ENCODE measurements around the gene SLC25A19.
"Not testable (repeated sequence)": the region's sequence is repeated elsewhere in the genome, so short reads cannot be mapped to it uniquely, and the experiment has no call there.

Gene SLC25A19

DNA sequence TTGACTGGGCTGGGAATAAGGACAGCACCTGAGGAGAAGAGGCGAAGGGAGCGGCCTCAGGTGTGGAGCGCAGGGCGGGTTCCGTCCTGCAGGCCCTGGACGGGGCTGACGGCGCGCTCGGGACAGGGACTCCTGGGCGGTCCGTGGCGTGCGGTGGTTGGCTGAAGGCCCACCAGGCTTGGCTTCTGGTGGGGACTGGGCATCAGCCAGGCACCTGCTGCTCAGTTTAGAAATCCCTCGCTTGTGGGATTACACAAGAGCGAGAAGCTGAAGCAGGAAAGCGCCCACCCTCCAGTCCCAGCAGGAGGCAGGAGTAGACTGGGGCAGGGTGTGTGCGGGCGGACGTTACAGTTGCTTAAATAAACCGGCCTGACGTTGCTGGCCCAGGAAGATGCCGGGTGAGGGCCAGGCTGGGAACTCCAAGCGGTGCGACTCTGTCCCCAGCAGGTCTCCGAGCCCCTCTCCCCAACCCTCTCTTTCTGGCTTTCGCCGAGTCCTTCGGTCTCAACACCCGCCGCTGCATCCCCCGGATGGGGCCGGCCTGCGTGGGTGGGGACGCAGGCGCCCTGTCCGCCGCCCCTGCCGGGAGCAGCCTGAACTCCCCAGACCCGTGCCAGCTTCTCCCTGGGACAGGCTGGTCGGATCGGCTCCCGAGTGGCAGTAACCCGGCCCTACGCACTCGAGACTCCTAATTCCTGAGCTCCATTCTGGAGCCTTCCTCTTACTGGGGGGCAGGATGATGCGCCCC, 18.8 kb downstream of the SLC25A19 start:
- in situ Hi-C loops (cut with MboI; ENCODE audit: low sequenced_read_pairs) = no loop called here

DNA sequence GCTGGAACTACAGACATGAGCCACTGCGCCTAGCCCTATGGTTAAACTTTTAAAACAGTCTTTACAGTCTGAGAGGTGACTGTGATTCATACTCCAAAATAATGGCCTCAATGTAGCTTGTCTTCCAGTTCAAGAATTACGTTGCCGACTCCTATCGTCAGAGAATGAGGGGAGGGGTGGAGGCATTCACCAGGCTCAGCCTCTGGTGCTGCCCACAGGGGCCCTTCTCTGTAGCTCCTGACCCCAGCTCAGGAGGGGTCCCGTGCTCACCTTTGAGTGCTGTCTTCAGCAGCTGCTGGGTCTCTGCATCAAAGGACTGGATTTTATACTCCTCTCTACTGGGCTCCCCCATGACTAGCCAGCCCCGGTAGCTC, 19.4 kb downstream of the SLC25A19 start:
- in situ Hi-C loops (cut with MboI; ENCODE audit: low sequenced_read_pairs) = no loop called here

DNA sequence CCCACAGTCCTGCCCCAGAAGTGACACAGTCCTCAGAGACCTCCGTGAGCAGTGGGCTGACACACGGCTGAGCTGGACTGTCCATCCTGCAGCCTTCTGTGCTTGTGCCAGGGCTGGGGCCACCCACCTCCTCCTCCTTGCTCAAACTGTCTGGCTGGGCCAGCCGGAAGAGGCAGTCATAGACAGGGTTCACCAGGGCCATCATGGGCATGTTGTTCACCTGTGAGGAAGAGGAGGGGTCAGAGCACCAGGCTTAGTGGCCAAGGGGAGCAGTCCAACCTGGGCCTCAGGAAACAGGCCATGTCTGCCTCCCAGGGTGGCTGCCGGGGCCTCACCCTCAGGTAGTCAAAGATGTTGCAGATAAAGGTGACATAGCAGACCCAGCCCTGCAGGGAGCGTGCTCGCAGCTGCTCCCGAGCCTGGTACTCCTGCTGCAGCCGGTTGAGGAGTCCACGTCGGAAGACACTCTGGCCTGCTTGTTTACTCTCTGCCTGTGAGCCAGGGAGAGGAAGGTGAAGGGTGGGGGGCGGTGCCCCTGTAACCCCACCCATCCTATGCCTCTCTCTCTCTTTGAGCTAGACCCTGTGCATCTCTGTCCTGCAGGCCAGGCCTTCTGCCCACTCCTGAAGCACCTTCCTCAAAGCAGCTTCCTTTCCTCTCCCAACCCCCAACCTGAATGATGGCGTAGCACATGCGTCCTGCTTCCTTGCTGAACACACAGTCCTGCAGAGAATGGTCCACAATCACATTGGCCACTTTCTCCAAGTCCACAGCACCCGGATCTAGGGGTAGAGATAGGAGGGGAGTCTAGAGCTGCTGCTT, 21.6 kb downstream of the SLC25A19 start:
- in situ Hi-C loops (cut with MboI; ENCODE audit: low sequenced_read_pairs) = no loop called here

DNA sequence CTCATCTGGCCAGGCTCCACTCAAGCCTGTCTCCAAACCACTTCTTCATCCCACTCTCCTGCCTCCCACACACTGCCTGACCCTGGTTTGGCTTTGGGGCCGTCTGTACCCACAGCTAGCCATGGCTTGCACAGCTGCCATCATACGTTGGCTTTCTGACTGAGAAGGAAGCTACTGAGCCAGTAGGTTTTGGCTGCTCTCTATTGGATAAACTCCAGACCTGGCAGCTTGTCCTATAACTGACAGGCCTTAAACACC, 22.2 kb downstream of the SLC25A19 start:
- in situ Hi-C loops (cut with MboI; ENCODE audit: low sequenced_read_pairs) = no loop called here

DNA sequence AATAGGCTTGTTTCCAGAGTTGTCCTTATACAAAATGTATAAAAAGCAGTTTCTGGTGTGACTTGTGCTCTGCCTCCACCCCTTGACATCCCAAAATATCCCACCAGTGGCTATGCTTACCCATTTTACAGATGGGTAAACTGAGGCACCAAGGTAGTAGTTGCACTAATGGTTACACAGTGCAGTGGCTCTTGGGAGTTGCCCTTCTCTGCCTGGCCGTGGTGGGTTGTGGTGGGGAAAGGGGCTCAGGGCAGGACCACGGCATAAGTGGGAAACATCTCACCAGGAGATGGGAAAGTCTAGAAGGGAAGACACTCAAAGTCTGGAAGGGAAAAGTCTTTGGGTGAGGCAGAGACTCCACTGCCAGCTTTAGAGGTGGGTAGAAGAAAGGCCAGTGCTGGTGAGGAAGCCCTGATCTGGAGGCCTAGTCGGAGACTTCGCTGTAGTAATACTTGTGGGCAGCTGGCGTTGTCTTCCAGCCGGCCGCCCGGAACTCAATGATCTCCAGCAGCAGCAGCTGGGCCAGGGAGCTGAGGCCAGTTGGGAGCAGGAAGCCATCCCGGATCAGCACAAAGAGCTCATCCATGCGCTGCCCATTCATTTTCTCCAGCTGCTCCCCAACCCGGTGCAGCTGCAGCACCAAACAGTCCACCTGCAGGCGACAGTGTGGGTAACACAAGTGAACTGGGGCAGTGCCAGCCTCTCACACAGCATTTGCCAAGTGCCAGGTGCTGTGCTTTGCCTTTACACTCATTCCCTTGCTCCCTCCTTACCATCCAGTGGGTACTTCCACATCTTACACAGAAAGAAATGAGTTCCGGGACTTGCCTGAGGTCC, 22.7 kb downstream of the SLC25A19 start:
- in situ Hi-C loops (cut with MboI; ENCODE audit: low sequenced_read_pairs) = no loop called here

DNA sequence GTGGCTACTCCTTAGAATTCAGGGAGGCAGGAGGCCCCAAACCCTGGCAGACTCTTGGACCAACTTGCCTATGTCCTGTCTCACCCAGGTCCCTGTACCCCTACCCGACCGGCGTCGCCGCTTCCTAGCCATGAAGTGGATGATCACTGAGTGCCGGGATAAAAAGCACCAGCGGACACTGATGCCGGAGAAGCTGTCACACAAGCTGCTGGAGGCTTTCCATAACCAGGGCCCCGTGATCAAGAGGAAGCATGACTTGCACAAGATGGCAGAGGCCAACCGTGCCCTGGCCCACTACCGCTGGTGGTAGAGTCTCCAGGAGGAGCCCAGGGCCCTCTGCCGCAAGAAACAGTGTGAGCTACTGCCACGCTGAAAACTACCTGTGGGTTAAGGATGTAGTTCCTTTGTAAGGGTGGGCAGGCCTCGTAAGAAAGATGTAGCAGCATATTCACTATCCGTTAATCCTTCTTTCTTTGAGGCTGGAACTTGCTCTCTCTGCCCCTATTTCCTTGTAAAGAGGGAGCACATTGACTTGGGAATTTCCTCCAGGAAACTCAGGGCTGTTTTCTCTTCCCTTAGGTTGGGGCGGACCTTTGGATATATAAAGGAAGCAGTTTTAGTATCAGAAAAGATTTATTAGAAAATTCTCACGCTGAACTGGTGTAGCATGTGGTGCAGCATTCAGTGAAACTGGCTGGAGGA, 23.5 kb downstream of the SLC25A19 start:
- in situ Hi-C loops (cut with MboI; ENCODE audit: low sequenced_read_pairs) = no loop called here

DNA sequence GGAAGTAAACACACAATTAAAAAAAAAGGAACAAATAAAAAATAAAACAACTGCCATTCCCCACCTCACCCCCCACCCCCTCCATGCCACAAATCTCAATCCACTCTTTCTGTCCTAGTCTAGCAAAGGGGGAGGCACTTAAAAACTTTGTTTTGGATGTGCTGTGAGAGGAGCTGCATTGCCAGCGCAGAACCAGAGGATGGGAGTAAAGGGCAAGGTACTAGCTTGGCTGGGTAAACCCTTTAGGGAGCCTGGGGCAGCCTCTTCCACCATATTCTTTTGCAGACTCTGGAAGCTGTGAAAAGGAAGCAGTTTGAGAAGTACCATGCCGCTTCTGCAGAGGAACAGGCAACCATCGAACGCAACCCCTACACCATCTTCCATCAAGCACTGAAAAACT, 26.2 kb downstream of the SLC25A19 start:
- in situ Hi-C loops (cut with MboI; ENCODE audit: low sequenced_read_pairs) = no loop called here

DNA sequence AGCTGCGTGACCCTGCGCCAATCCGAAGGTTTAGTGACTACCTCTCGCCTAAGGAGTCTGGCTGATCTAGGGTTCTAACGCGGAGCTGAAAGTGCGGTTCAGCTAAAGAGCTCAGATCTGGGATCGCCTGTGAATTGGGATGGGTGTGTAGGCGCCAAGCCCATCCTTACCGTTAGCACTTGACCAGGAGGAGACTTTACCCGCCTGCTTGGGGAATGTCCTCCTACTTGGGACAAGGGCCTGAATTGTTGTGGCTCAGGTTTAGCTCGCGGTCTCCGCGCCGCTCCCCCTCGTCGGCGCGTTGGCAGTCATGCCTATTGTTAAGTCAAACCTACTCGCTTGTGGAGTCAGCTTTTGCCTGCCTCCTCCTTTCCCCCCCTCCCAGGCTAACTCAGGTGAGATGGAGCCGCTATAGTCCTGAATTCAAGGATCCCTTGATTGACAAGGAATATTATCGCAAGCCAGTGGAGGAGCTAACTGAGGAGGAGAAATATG, 27.1 kb downstream of the SLC25A19 start:
- in situ Hi-C loops (cut with MboI; ENCODE audit: low sequenced_read_pairs) = no loop called here

DNA sequence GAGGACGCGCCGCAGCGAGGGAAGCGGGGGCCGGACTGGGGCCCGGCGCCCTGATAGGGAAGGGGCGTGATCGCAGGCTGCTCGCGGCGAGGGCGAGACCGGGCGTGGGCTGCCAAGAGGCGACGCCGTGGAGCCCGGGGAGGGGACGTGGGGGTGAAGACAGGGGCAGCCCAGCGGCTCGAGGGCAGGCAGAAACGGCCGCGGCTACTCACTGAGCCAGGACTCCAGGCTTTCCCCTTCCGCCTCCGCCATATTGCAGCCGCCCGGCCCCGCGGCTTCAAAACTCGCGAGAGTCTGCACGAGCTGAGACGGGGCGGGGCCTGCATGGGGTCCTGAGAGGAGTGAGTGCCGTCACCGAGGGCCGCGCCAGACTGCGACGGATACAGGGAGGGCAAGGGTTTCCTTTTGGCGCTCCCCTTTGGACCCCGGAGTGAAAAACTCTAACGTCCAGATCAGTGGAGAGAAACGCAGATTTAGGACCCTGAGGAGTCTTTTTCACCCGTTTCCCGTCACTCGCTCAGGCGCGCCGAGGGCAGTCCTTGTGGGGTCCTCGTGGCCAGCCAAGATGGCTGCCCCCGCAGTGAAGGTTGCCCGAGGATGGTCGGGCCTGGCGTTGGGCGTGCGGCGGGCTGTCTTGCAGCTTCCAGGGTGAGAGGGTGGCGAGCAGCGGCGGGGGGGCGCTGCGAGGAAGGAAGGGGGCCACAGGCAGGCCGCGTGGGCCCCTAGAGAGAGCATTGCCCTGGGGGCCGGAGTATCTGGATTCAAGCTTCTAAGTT, 27.7 kb downstream of the SLC25A19 start, which contains the start of the genes GGA3 and MRPS7:
TSS of gene GGA3 (minus strand) at position 271 of the 776 bp plus-strand sequence. CDS start at position 252, 19 bp downstream.
TSS of gene MRPS7 (plus strand) at position 544 of the 776 bp plus-strand sequence. CDS start at position 566, 22 bp downstream.
- in situ Hi-C loops (cut with MboI; ENCODE audit: low sequenced_read_pairs) = no loop called here

DNA sequence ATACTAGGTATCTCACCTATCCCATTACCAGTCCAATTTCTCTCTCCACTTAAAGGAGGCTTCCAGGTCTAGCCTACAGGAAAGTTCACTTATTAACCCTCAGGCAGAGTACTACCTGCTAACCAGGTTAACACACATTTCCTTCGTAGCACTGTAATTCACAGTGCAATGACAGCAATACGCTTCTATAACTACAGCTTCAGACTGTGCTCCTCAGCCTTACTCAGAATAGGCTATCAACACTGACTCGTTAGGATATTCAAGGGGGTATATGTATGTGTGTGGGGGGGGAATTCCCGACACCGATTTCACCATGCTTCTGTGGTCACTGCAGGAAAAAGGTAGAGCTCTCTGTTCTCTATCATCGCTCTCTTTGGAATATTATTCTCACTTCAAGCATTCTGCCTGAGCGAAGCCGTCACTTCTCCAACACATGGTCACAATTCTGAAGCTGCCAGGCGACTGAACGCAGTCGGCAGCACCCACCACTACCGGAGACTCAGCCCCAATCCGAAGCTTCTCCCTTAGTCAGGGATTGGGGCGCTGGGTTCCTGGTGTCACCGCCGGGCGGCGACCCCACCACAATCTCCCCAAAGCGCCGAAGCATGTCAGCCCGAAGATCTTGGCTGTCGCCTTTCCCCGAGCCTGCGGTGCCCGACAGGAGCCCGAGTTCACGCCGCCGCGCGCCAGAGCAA, 28.4 kb downstream of the SLC25A19 start:
- in situ Hi-C loops (cut with MboI; ENCODE audit: low sequenced_read_pairs) = no loop called here

DNA sequence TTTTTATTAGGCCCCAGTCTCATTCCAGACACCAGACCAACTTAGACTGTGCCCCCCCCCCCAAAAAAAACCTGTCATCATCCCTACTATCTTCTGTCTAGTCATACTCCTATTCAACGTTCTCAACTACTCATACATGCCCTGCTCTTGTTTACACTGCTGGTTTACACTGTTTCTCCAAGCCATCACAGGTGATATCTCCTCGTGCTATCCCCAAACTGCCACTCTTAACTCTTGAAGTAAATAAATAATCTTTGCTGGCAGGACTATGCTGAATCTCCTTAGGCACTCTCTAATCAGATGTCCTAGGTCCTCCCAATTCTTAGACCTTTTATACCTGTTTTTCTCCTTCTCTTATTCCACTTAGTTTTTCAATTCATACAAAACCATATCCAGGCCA, 32.0 kb downstream of the SLC25A19 start:
- in situ Hi-C loops (cut with MboI; ENCODE audit: low sequenced_read_pairs) = not testable (repeated sequence)

DNA sequence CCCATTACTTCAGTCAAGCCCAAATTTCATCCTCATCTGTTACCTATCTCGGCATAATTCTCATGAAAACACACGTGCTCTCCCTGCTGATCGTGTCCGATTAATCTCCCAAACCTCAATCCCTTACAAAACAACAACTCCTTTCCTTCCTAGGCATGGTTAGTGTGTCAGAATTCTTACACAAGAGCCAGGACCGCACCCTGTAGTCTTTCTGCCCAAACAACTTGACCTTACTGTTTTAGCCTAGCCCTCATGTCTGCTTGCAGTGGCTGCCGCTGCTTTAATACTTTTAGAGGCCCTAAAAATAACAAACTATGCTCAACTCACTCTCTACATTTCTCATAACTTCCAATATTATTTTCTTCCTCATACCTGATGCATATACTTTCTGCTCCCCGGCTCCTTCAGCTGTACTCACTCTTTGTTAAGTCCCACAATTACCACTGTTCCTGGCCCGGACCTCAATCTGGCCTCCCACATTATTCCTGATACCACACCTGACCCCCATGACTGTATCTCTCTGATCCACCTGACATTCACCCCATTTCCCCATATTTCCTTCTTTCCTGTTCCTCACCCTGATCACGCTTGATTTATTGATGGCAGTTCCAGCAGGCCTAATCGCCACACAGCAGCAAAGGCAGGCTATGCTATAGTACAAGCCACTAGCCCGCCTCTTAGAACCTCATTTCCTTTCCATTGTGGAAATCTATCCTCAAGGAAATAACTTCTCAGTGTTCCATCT, 33.1 kb downstream of the SLC25A19 start:
- in situ Hi-C loops (cut with MboI; ENCODE audit: low sequenced_read_pairs) = not testable (repeated sequence)

DNA sequence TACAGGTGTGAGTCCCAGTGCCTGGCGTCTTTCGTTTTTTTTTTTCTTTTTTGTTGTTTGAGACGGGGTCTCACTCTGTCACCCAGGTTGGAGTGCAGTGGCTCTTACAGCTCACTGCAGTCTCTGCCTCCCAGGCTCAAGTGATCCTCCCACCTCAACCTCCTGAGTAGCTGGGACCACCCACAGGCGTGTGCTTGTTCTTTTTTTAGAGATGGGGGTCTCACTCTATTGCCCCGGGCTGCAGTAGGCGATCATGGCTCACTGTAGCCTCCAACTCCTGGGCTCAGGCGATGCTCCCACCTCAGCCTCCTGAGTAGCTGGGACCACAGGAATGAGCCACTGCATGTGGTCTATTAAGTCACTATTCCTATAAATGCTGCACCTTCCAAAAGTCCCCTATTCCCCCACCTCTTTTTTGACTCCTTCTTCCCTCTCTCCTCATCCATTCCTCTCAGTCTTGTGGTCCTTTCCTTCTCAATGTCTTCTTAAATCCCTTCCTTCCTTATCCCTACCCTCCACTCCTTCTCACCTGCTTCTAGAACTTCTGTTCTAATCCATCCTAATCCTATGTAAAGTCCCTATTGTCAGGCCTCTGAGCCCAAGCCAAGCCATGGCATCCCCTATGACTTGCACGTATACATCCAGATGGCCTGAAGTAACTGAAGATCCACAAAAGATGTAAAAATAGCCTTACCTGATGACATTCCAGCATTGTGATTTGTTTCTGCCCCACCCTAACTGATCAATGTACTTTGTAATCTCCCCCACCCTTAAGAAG, 37.0 kb downstream of the SLC25A19 start:
- in situ Hi-C loops (cut with MboI; ENCODE audit: low sequenced_read_pairs) = no loop called here

DNA sequence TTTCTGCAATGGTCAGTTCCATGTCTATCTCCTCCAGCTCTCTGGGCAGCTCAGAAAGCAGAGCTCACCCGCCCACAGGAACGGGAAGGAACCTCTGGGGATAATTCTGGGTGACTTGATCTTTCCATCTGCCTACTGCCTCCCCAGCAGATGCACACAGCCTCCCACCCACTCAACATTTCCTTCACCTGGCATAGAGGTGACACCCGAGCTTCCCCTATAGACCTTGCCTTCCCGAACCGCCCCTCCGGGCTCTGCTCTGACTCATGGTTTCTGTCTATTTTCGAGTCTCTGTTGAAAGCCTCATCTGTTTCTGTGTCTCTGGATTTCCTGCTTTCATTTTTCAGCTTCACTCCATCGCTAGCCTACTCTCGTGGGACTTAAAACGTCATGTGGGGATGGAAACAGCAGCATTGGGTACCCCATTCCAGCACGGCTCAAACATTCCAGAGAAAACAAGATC, 39.2 kb downstream of the SLC25A19 start:
- in situ Hi-C loops (cut with MboI; ENCODE audit: low sequenced_read_pairs) = no loop called here

DNA sequence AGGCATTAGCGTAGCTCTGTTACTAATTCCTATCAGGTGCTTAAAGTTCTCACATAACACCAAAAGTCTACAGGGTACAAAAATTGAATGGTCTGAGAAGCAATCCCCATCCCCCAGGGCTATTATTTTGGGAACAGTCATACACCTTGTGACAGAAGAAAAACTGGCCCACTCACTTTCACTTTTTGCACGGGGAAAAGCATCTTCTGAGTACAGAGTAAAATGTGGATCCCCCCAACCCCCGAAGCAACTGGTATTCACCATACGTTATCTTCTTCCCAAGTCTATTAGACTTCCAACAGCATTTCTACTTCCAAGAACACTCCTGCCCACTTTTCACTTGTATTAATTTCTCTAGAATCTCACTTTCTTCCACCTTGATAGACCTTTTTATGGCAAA, 39.7 kb downstream of the SLC25A19 start:
- in situ Hi-C loops (cut with MboI; ENCODE audit: low sequenced_read_pairs) = no loop called here

DNA sequence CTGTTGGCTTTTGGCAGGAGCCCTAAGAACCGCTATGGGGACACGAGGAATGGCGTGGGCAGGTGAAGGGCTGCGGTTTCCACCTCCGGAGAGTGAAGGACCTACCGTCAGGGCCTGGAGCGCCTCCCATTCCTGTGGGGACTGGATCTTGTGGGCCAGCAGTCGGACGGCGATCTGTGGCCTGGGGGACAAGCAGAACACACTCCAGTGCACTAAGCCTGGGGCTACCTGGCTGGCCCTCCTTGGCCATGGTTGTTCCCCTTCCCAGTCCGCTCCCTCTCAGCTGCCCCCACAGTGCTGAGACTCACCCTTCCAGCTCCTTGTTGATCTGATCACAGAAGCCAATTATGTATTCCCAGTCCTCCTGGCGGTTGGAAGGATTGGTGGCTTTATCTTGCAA, 42.8 kb downstream of the SLC25A19 start:
- in situ Hi-C loops (cut with MboI; ENCODE audit: low sequenced_read_pairs) = no loop called here

DNA sequence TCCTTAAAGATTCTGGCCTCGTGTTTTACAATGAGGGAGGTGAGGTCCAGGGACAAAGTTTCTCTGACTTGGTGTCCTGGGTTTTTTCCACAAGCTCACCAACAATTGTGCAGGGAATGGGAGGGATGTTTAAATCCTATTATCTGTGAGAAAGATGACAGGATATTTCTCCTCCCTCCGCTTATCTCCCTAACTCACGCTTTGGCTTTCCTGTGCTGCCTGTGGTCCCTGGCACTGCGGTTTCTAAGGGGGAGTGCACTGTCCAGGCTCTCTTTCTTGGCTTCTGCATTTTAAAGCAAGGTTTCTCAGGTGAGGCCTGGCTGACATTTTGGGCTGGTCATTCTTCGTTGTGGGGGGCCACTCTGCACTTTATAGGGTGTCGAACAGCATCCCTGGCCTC, 44.2 kb downstream of the SLC25A19 start:
- in situ Hi-C loops (cut with MboI; ENCODE audit: low sequenced_read_pairs) = no loop called here

Measured in HL-60/S4 (cell line).